ENCODE data around the gene TUBAL3.

DNA sequence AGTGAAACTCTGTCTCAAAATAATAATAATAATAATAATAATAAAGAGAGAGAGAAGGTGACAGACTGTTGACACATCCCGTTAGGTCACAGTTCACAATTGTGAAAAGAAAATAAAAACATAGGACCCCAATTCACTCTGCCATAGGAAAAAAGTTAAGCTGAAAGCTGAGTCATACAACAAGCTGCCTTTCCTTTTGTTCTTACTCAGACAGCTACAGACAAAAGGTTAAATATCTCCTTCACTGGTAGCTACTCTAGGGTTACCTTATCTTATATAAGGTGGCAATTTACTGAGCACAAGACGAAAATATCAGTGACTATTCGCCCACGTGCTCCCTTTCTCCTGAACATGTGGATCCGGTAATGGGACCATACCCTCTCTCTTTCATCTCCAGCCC is 17.5 kb downstream of the TUBAL3 start:
- TF ChIP-seq RARB (CRISPR knock-in tag; IDR thresholded peaks at IDR 0.05) (no peak), ARNTL (CRISPR knock-in tag; IDR thresholded peaks at IDR 0.05; ENCODE audit: borderline replicate concordance, low read depth) (no peak), ZFP3 (CRISPR knock-in tag; IDR thresholded peaks at IDR 0.05) (no peak), ZFP30 (CRISPR knock-in tag; IDR thresholded peaks at IDR 0.05) (no peak), ZNF8 (CRISPR knock-in tag; IDR thresholded peaks at IDR 0.05) (no peak), ZC3H10 (CRISPR knock-in tag; IDR thresholded peaks at IDR 0.05) (no peak), ZNF565 (CRISPR knock-in tag; conservative IDR thresholded peaks at IDR 0.05; ENCODE audit: low read depth) (no peak), PPARA (CRISPR knock-in tag; IDR thresholded peaks at IDR 0.05; ENCODE audit: borderline replicate concordance) (no peak), SNAI2 (CRISPR knock-in tag; IDR thresholded peaks at IDR 0.05) (no peak), ISL1 (CRISPR knock-in tag; IDR thresholded peaks at IDR 0.05) (no peak)
- TF ChIP-seq, protein P1, sequence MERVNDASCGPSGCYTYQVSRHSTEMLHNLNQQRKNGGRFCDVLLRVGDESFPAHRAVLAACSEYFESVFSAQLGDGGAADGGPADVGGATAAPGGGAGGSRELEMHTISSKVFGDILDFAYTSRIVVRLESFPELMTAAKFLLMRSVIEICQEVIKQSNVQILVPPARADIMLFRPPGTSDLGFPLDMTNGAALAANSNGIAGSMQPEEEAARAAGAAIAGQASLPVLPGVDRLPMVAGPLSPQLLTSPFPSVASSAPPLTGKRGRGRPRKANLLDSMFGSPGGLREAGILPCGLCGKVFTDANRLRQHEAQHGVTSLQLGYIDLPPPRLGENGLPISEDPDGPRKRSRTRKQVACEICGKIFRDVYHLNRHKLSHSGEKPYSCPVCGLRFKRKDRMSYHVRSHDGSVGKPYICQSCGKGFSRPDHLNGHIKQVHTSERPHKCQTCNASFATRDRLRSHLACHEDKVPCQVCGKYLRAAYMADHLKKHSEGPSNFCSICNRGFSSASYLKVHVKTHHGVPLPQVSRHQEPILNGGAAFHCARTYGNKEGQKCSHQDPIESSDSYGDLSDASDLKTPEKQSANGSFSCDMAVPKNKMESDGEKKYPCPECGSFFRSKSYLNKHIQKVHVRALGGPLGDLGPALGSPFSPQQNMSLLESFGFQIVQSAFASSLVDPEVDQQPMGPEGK (CRISPR knock-in tag; IDR thresholded peaks at IDR 0.05; ENCODE audit: borderline replicate concordance) = no peak
- TF ChIP-seq, protein P2, sequence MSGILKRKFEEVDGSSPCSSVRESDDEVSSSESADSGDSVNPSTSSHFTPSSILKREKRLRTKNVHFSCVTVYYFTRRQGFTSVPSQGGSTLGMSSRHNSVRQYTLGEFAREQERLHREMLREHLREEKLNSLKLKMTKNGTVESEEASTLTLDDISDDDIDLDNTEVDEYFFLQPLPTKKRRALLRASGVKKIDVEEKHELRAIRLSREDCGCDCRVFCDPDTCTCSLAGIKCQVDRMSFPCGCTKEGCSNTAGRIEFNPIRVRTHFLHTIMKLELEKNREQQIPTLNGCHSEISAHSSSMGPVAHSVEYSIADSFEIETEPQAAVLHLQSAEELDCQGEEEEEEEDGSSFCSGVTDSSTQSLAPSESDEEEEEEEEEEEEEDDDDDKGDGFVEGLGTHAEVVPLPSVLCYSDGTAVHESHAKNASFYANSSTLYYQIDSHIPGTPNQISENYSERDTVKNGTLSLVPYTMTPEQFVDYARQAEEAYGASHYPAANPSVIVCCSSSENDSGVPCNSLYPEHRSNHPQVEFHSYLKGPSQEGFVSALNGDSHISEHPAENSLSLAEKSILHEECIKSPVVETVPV (CRISPR knock-in tag; IDR thresholded peaks at IDR 0.05) = no peak
- TF ChIP-seq, protein P3, sequence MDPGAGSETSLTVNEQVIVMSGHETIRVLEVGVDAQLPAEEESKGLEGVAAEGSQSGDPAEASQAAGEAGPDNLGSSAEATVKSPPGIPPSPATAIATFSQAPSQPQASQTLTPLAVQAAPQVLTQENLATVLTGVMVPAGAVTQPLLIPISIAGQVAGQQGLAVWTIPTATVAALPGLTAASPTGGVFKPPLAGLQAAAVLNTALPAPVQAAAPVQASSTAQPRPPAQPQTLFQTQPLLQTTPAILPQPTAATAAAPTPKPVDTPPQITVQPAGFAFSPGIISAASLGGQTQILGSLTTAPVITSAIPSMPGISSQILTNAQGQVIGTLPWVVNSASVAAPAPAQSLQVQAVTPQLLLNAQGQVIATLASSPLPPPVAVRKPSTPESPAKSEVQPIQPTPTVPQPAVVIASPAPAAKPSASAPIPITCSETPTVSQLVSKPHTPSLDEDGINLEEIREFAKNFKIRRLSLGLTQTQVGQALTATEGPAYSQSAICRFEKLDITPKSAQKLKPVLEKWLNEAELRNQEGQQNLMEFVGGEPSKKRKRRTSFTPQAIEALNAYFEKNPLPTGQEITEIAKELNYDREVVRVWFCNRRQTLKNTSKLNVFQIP (CRISPR knock-in tag; IDR thresholded peaks at IDR 0.05; ENCODE audit: borderline replicate concordance, low read depth) = no peak

Measured in SK-N-SH treated with all-trans-retinoic acid at 6 μM for 48 hours (cell line).